ENCODE results near the gene MBNL2. TPM values are rescaled to one million over a fixed set of nuclear protein-coding genes. Genes with fewer than 3 reads are reported as not detected.
"Not testable (repeated sequence)": the region's sequence is repeated elsewhere in the genome, so short reads cannot be mapped to it uniquely, and the experiment has no call there.

MBNL2 gene
- total and polyA plus RNA-seq, 8 donors = 8.9 to 66.5 (median 37.7) TPM

- H3K4me1 ChIP-seq = peaks cover 0 to 4% (median 0%) of the 10 kb centered on the region in 3 donors
- H3K9me3 ChIP-seq = no peaks in the 10 kb centered on the region
- H3K36me3 ChIP-seq = no peaks in the 10 kb centered on the region
- ATAC-seq = no peak
- H3K27me3 ChIP-seq = no peaks in the 10 kb centered on the region
- intact Hi-C loops (cut with DNase I) = no loop called here
- FAIRE-seq = no peak
- no peak overlapping the region for H3K4me3 ChIP-seq
- no peak for TF ChIP-seq CTCF (IDR thresholded peaks at IDR 0.05)
- DNase-seq = no peak
- no peak overlapping the region for H3K27ac ChIP-seq
- 92 to 94% methylated on average over 4 of the region's 4 CpGs for whole genome bisulfite sequencing, 2 donors
Observed at GRCh38 chr13:97202761-97203160, 19.4 kb upstream of the MBNL2 start.

GRCh38 chr13:97205465-97205864 is 16.7 kb upstream of the MBNL2 start:
- Histone ChIP-seq H3K4me3 (no peak overlapping the region), H3K9me3 (no peaks in the 10 kb centered on the region), H3K27me3 (no peaks in the 10 kb centered on the region), H3K36me3 (no peaks in the 10 kb centered on the region), H3K4me1 (peaks cover 0 to 4% (median 0%) of the 10 kb centered on the region in 3 donors), H3K27ac (no peak overlapping the region)
- DNase-seq = no peak
- intact Hi-C loops (cut with DNase I) = no loop called here
- 34 to 51% methylated on average over 1 of the region's 1 CpG for WGBS, 2 donors
- ATAC-seq = no peak
- peak; percentile 71 for FAIRE-seq
- TF ChIP-seq CTCF (IDR thresholded peaks at IDR 0.05) = no peak

- 25 to 26% methylated on average over 3 of the region's 3 CpGs for WGBS, 2 donors
- DNase-seq (no peak), ATAC-seq (peak in 2 of 4 donors; percentile 48 to 67), FAIRE-seq (no peak)
- Histone ChIP-seq H3K36me3 (no peaks in the 10 kb centered on the region), H3K4me1 (peaks cover 0 to 4% (median 0%) of the 10 kb centered on the region in 3 donors), H3K9me3 (no peaks in the 10 kb centered on the region), H3K4me3 (no peak overlapping the region), H3K27ac (no peak overlapping the region), H3K27me3 (no peaks in the 10 kb centered on the region)
- intact Hi-C loops (cut with DNase I) = no loop called here
- no peak for TF ChIP-seq CTCF (IDR thresholded peaks at IDR 0.05)
Observed at GRCh38 chr13:97205982-97206381, 16.2 kb upstream of the MBNL2 start.

- ATAC-seq; H3K9me3 ChIP-seq; intact Hi-C loops (cut with DNase I); H3K4me3 ChIP-seq; H3K36me3 ChIP-seq; H3K4me1 ChIP-seq; H3K27me3 ChIP-seq; FAIRE-seq; DNase-seq; H3K27ac ChIP-seq: not testable (repeated sequence)
- WGBS, 2 donors = 84 to 89% methylated on average over 3 of the region's 3 CpGs
Observed at GRCh38 chr13:97207252-97207651, 14.9 kb upstream of the MBNL2 start.

- Histone ChIP-seq H3K27me3 (no peaks in the 10 kb centered on the region), H3K9me3 (no peaks in the 10 kb centered on the region), H3K36me3 (no peaks in the 10 kb centered on the region), H3K4me3 (no peak overlapping the region), H3K27ac (no peak overlapping the region), H3K4me1 (no peaks in the 10 kb centered on the region)
- TF ChIP-seq CTCF (IDR thresholded peaks at IDR 0.05) = no peak
- DNase-seq (no peak), FAIRE-seq (no peak), ATAC-seq (no peak)
- intact Hi-C loops (cut with DNase I) = loop anchor here in 2 of 3 donors (10.0 kb wide), 2 partner anchors 96 to 134 kb away; no protein-coding TSS in a partner anchor
- WGBS, 2 donors = 78% methylated on average over 1 of the region's 1 CpG
Observed at GRCh38 chr13:97211300-97211699, 10.8 kb upstream of the MBNL2 start.
